ENCODE data around the gene KCNH6.

Gene KCNH6

GRCh38 chr17:63557416-63557815, 34.3 kb downstream of the KCNH6 start:
- DNase-seq (ENCODE audit: low spot score) = no peak

GRCh38 chr17:63558441-63558840, 35.3 kb downstream of the KCNH6 start:
- no peak for DNase-seq (ENCODE audit: low spot score)

GRCh38 chr17:63561819-63562218, 38.7 kb downstream of the KCNH6 start:
- no peak for DNase-seq (ENCODE audit: low spot score)

GRCh38 chr17:63563339-63563738, 40.2 kb downstream of the KCNH6 start:
- DNase-seq (ENCODE audit: low spot score) = no peak

DNA sequence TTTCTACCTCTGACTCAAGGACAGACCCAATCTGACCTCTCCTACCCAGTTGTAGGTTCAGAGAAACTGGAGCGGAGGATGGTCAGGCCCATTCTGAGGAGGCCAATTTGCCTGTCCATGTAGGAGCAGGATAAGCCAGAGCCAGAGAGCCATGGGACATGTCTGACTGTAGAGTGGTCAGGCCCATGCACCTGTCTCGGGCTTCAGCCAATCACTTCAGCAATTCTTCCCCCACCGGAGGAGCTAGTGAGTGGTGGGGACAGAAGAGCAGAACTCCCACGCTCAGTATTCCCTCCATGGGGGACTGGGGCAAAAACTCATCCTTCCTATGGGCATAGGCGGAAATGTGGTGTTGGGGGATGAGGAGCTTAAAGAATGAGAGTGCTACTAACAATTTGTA, 41.4 kb downstream of the KCNH6 start:
- DNase-seq (ENCODE audit: low spot score) = no peak

- DNase-seq (ENCODE audit: low spot score) = no peak
Measured at GRCh38 chr17:63567229-63567628, 44.1 kb downstream of the KCNH6 start.

GRCh38 chr17:63568563-63568962, 45.4 kb downstream of the KCNH6 start:
- no peak for DNase-seq (ENCODE audit: low spot score)

- DNase-seq (ENCODE audit: low spot score) = peak; percentile 47
Measured at GRCh38 chr17:63571632-63572310, 48.6 kb downstream of the KCNH6 start.

DNA sequence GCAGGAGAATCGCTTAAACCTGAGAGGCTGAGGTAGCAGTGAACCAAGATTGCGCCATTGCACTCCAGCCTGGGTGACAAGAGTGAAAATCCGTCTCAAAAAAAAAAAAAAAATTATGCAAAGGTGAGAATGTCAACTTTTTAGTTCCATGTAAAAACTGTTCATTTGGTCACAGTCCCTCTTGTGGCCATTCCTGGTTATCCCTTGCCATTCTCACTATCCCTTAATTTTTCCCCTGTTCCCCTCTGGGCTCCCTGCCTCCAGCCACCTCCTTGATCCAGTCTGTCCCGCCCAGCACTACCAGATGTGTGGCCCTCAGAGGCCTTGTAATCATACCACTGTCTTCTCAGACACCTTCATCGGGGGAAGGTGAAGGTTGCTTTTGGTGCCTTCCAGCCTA, 50.5 kb downstream of the KCNH6 start:
- no peak for DNase-seq (ENCODE audit: low spot score)

GRCh38 chr17:63578027-63578768, 55.0 kb downstream of the KCNH6 start:
- DNase-seq (ENCODE audit: low spot score) = no peak

DNA sequence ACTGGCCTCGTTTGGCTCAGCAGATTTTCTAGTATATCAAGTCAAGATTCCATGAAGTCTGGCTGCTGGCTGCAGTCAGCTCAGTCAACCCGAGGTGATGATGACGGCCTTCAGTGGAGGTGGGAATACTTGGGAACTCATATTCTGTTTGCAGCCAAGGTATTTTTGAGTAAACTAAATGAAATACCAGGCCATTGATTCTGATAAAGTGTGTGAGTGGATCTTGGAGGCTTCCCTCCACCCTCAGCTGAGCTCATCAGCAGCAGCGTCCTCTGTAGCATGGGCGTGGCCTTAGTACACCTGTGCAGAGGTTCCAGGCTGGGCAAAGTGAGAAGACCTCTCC, 55.6 kb downstream of the KCNH6 start:
- no peak for DNase-seq (ENCODE audit: low spot score)

DNA sequence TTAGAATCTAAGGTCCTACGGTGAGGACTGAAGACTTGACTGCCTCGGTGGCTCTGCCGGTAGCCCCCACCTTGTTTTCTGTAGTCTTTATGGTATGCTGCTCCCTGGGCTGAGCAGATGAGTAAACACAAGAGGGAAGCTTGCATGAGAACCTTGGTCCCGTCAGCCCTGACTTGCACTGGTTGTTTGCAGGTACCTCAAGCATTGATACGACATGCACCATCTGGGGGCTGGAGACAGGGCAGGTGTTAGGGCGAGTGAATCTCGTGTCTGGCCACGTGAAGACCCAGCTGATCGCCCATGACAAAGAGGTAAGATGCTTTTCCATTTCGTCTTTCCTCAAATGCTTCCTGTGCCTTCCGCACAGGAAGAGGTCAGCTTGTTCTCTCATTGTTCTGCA, 56.5 kb downstream of the KCNH6 start:
- no peak for DNase-seq (ENCODE audit: low spot score)

DNA sequence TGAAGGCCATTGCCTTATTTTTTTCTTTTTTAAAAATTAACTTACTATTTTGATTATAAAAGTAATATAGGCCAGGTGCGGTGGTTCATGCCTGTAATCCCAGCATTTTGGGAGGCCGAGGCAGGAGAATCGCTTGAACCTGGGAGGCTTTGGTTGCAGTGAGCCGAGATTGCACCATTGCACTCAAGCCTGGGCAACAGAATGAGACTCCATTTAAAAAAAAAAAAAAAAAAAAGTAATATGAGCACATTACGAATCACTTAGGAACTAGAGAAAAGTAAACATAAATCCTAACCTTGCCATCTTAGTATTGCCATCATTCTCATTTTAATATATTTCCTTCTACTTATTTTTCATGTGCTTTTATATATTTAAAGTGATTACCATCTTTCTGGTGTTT, 64.6 kb downstream of the KCNH6 start:
- no peak for DNase-seq (ENCODE audit: low spot score)

GRCh38 chr17:63588797-63589196, 65.6 kb downstream of the KCNH6 start:
- no peak for DNase-seq (ENCODE audit: low spot score)

DNA sequence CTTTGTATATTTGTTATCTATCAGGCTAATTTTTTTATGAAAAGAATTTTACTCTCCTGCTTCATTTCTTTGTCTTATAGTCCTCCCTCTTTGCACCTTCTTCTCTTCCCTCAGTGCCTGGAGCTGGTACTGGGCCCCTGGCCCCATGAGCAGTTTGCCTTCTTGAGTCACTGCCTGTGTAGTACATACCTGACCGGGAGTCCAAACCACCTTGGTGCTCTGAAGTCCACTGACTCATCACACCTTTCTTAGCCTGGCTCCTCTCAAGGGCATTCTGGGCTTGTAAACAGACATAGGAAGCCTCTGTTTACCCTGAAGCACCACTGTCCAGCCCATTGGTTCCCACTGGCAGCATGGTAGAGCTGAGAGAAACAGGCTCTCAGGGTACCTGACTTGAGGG, 66.5 kb downstream of the KCNH6 start:
- DNase-seq (ENCODE audit: low spot score) = no peak

DNA sequence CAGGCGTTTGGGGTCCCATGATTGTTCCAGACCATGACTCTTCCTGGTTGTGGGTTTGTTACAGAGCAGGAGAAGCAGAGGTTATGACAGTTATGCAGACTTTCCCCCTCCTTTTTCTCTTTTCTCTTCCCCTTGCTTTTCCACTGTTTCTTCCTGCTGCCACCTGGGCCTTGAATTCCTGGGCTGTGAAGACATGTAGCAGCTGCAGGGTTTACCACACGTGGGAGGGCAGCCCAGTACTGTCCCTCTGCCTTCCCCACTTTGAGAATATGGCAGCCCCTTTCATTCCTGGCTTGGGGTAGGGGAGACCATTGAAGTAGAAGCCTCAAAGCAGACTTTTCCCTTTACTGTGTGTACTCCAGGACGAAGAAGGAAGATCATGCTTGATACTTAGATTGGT, 69.6 kb downstream of the KCNH6 start:
- no peak for DNase-seq (ENCODE audit: low spot score)

GRCh38 chr17:63595132-63595531, 72.0 kb downstream of the KCNH6 start:
- DNase-seq (ENCODE audit: low spot score) = no peak

All from COLO829 (cell line).